Testis (tissue), 3 donors: ENCODE measurements around the gene MYO15A. TPM values are rescaled to one million over a fixed set of nuclear protein-coding genes. Genes with fewer than 3 reads are reported as not detected.

ENCODE experiments used
- DNase-seq: peaks from one replicate; pipeline ENCODE4 v3.0.0-alpha.2; 2019
- H3K27ac ChIP-seq, 2 donors: fragments of 200-600 bp; sonication (generic); one replicate each; pipeline ENCODE4 v1.5.1; 2019
- H3K27me3 ChIP-seq: fragments of 200-600 bp; sonication (generic); one replicate; pipeline ENCODE4 v1.5.1; 2019
- H3K36me3 ChIP-seq: fragments of 200-600 bp; sonication (generic); one replicate; pipeline ENCODE4 v1.5.1; 2017; ENCODE audit warnings: low read depth; ENCODE audit errors: missing control alignments
- H3K4me1 ChIP-seq: fragments of 200-600 bp; sonication (generic); one replicate; pipeline ENCODE4 v1.5.1; 2019
- H3K4me3 ChIP-seq, 2 donors: fragments of 200-600 bp; sonication (generic); one replicate each; pipeline ENCODE4 v1.5.1; 2017 to 2019
- H3K9me3 ChIP-seq: fragments of 200-600 bp; sonication (generic); one replicate; pipeline ENCODE4 v1.5.1; 2017
- CTCF ChIP-seq, 3 experiments: fragments of 450-650 bp in 2 of 3; fragments of 200-600 bp in 1 of 3; sonication (generic) in 1 of 3; IDR thresholded peaks; one replicate each; pipeline ENCODE4 v1.5.1; 2016 to 2019; ENCODE audit warnings: antibody characterized with exemption in 3 of 3, mild to moderate bottlenecking in 2 of 3, moderate library complexity in 1 of 3
- POLR2A ChIP-seq: fragments of 450-650 bp; IDR thresholded peaks from one replicate; pipeline ENCODE4 v1.6.1; 2017; ENCODE audit warnings: antibody characterized with exemption, mild to moderate bottlenecking, moderate library complexity
- WGBS, 2 donors: methylation state at CpG; one replicate each; pipeline ENCODE4 v1.1.5; 2018; 5-methylcytosine and 5-hydroxymethylcytosine counted together
- intact Hi-C: fragments of 100-400 bp; cut with DNase I; formaldehyde crosslinking; loops from one replicate; pipeline ENCODE4 v1.15.1; 2023; ENCODE audit warnings: low total_unique reads
- polyA plus RNA-seq: library from polyadenylated mRNA; stranded (reverse); fragments of 350-450 nt; fragmentation: Illumina TruSeq; extraction: RNeasy Lipid Tissue Mini Kit (QIAGEN cat#74804); gene quantifications from one replicate; pipeline ENCODE4 v1.2.3, GENCODE V29; 2014; ENCODE audit warnings: low read depth, low replicate concordance; ENCODE audit not compliant: insufficient read depth
- total RNA-seq, 2 donors: library from RNA; depleted of rRNA; stranded (reverse); fragments of >200 nt; gene quantifications; one replicate each; pipeline ENCODE4 v1.2.3, GENCODE V29; 2016

MYO15A gene
- total and polyA plus RNA-seq, 3 donors from 2014 or later, result 18.6 to 30.2 (median 21.7) TPM

DNA sequence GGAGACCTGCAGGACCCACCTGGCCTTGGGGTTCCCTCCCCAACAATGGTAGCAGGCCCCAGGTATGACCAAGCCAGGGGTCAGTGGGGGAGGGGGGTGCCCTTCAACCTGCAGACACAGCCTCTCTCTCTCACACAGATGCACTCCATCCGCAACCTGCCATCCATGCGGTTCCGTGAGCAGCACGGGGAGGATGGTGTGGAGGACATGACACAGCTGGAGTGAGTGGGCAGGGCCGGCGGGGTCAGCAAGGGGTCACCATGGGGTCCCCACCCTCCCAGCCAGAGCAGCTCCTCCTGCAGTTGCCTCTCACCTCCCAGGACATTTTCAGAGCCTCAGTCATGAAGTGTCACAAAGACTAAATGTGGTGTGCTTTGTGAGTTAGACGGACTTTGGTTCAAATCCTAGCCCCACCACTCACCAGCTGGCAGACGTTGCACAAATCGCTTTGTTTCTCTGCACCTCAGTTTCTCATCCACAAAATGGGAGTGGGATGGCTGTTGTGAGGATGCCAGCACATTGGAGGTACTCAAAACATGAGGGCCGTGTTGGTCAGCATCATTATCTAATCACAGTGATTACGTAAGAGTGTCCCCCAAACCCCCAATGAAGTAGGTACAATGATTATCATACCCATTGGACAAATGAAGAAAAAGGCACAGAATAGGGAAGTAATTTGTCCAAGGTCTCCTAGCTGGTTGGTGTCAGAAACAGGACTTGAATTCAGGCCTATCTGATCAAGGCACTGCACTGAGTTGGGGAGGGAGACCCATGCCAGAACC is 16.0 kb downstream of the MYO15A start:
- 75 to 77% methylated on average over 10 to 11 of the region's 11 CpGs for WGBS, 2 donors
- Histone ChIP-seq H3K36me3 (no peaks in the 10 kb centered on the region), H3K4me3 (no peak overlapping the region), H3K9me3 (no peaks in the 10 kb centered on the region), H3K4me1 (peaks cover 3% of the 10 kb centered on the region), H3K27me3 (no peaks in the 10 kb centered on the region), H3K27ac (no peak overlapping the region)
- DNase-seq, result no peak
- intact Hi-C loops, result no loop called here
- no peak for TF ChIP-seq CTCF (IDR thresholded peaks at IDR 0.05)
- no peak for TF ChIP-seq POLR2A

DNA sequence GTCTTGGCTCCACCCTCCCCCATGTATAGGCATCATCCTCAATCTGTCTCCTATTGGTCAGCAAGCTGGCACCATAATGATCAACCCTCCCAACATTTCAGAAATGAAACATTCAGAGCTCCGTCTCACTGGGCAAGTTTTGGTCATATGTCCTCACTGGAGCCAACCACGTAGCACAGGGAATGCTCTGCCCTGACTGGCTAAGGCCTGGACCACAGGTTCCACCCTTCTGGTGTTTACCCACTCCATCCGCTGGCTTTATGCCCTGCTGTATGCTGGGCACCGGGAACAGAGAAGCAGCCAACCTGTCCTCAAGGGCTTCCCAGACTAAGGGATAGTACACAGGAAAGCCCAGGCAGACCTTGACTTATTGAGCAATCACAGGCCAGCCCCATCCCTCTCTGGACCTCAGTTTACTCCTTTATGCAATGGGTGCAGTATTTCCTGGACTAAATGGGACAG is 20.5 kb downstream of the MYO15A start:
- TF ChIP-seq POLR2A (no peak), CTCF (IDR thresholded peaks at IDR 0.05) (no peak)
- Histone ChIP-seq H3K27ac (no peak overlapping the region), H3K9me3 (no peaks in the 10 kb centered on the region), H3K36me3 (no peaks in the 10 kb centered on the region), H3K27me3 (no peaks in the 10 kb centered on the region), H3K4me1 (peaks cover 3% of the 10 kb centered on the region), H3K4me3 (no peak overlapping the region)
- DNase-seq, result peak; percentile 73
- 59 to 65% methylated on average over 2 to 4 of the region's 4 CpGs for WGBS, 2 donors
- intact Hi-C loops, result no loop called here

DNA sequence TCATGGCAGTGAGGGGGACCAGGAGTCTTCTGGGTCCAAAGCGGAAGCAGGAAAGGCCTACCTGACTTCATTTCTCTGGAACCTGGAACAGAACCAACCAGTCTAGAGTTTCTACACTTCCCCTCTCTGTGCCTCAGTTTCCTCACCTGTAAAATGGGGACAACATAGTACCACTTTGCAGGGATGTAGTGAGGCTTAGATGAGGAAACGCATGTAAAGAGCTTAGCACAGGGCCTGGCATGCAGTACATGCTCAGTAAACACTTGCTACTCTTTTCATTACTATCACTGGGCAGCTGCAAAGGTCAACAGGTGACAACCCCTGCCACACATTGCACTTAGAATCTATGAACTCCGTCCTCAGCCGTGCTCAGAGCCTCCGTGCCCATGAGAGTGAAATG is 24.2 kb downstream of the MYO15A start:
- no peaks in the 10 kb centered on the region for H3K36me3 ChIP-seq
- no peak for TF ChIP-seq CTCF (IDR thresholded peaks at IDR 0.05)
- no peak for TF ChIP-seq POLR2A
- H3K27me3 ChIP-seq, result no peaks in the 10 kb centered on the region
- peaks cover 3% of the 10 kb centered on the region for H3K4me1 ChIP-seq
- no peak overlapping the region for H3K27ac ChIP-seq
- no peak for DNase-seq
- H3K9me3 ChIP-seq, result no peaks in the 10 kb centered on the region
- no peak overlapping the region for H3K4me3 ChIP-seq
- intact Hi-C loops, result no loop called here
- 89 to 98% methylated on average over 5 of the region's 5 CpGs for WGBS, 2 donors

DNA sequence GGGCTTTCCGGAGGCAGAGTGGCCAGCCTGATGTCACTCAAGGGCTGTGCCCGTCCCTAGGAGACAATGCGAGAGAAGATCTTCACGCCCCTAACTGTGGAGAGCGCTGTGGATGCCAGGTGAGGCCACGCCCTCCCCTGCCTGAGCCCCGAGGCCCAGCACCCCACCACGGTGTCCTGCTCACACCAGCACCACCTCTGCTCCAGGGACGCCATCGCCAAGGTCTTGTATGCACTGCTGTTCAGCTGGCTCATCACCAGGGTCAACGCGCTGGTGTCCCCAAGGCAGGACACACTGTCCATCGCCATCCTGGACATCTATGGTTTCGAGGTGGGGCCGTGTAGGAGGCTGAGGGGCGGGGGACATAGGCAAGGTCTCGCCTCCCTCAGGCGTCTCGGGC is 27.8 kb downstream of the MYO15A start:
- H3K36me3 ChIP-seq, result no peaks in the 10 kb centered on the region
- intact Hi-C loops, result no loop called here
- WGBS, 2 donors, result 88 to 93% methylated on average over 16 to 18 of the region's 19 CpGs
- H3K4me3 ChIP-seq, result no peak overlapping the region
- TF ChIP-seq CTCF (IDR thresholded peaks at IDR 0.05), result no peak
- no peak for TF ChIP-seq POLR2A
- no peaks in the 10 kb centered on the region for H3K9me3 ChIP-seq
- H3K4me1 ChIP-seq, result peaks cover 10% of the 10 kb centered on the region
- no peak for DNase-seq
- H3K27ac ChIP-seq, result no peak overlapping the region
- no peaks in the 10 kb centered on the region for H3K27me3 ChIP-seq
